Activated CD4-positive, alpha-beta T cell treated with anti-CD3 and anti-CD28 coated beads, Interleukin-2, Interleukin-6, amounts not matched to agents 100 ng/mL and 50 ng/mL, durations not matched to agents 16 hours and 8 hours (primary cell): Measurements from ENCODE around the gene IFNE.

Experiments used
- DNase-seq: peaks from one replicate; pipeline ENCODE4 v3.0.0-alpha.2; 2020

The IFNE gene

DNA sequence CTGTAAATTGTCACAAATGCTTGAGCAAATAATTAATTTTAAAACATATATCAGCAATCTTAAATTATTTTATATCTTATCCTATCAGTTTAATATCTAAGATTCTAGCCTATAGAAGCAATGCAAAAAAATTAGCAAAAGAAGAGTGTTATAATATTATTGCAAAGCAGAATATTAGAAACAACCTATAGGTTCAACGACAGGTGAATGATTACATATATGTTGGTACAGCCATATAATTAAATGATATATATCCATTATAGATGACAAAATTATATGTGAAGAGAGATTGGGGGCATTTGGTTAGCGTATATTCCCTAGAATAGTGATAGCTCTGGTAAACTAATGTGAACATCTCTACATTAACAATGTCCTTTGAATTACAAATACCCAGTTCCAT is at the start of gene IFNE:
IFNE (minus strand) TSS at position 101 of the 400 bp plus-strand sequence. CDS start 619 bp downstream, outside the sequence.
- no peak for DNase-seq

DNA sequence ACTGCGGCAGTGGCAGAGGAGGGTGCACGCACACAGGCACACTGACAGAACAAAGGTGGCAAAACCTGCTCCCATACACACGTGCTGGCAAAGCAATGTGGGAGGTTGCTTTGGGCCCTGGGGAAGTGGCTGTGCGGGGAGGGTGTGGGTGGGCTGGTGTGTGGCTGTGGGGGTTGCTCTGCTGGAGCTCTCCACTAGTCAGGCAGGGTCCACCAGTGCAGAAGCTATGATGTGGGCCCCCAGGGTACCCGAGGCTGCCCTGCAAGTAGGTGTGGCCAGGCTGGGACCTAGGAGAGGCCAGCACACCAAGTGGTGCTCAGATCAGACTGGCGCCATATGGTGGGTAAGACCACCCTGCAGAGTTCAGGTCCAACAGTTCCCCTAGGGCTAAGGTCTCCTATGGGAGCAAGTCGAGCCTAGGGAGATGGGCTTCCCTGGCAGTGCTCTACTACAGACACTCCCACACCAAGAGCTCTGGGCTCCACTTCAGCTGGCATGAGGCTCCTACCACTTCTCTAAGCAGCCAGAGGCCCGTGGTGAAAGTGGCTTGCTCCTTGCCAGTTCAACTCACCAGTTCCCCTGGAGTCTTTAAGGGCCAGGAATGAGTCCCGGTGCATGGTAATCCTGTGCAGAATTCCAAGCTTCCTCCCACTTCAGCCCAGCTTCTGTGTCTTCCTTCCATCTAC is 46.2 kb upstream of the IFNE start:
- DNase-seq = no peak

GRCh38 chr9:21527579-21527978 is 45.5 kb upstream of the IFNE start:
- DNase-seq = no peak

DNA sequence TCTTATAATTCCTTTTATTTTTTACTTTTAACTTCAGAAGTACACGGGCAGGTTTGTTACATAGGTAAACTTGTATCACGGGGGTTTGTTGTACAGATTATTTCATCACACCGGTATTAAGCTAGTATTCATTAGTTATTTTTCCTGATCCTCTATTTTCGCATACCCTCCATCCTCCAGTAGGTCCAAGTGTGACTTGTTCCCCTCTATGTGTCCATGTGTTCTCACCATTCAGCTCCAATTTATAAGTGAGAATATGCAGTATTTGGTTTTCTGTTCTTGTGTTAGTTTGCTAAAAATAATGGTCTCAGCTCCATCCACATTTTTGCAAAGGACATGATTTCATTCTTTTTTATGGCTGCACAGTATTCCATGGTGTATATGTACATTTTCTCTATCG is 43.1 kb upstream of the IFNE start:
- DNase-seq = no peak

DNA sequence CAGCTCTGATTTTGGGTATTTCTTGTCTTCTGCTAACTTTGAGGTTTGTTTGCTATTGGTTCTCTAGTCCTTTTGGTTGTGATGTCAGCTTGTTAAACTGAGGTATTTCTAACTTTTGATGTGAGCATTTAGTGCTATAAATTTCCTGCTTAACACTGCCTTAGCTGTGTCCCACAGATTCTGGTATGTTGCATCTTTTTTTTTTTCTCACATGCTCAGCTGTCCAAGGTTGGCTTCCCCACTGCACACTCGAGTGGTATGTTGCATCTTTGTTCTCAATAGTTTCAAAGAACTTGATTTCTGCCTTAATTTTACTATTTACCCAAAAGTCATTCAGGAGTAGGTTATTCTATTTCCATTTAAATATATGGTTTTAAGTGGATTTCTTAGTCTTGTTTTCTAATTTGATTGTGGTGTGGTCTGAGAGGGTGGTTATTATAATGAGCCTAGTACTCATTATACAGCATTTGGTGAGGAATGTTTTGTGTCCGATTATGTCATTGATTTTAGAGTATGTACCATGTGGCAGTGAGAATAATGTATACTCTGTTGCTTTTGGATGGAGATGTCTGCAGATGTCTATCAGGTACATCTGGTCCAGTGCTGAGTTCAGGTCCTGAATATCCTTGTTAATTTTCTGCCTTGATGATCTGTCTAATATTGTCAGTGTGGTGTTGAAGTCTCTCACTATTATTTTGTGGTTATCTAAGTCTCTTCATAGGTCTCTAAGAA is 42.2 kb upstream of the IFNE start:
- no peak for DNase-seq

DNA sequence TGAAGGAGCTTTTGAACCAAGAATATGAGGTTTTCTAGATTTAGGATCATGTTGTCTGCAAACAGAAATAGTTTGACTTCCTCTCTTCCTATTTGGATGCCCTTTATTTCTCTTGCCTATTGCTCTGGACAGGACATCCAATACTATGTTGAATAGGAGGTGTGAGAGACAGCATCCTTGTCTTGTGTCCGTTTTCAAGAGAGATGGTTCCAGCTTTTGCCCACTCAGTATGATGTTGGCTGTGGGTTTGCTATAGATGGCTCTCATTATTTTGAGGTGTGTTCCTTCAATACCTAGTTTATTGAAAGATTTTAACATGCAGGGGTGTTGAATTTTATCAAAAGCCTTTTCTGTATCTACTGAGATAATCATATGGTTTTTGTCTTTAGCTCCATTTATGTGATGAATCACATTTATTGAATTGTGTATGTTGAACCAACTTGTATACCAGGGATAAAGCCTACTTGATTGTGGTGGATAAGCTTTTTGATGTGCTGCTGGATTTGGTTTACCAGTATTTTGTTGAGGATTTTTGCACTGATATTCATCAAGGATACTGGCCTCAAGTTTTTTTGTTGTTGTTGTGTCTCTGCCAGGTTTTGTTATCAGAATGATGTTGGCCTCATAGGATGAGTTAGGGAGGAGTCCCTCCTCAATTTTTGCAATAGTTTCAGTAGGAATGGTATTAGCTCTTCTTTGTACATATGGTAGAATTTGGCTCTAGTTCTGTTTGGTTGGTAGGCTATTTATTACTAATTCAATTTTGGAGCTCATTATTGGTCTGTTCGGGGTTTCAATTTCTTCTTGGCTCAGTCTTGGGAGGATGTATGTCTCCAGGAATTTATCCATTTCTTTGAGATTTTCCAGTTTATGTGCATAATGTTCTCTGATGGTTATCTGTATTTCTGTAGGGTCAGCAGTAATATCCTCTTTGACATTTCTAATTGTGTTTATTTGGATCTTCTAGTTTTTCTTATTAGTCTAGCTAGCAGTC is 41.2 kb upstream of the IFNE start:
- DNase-seq = no peak

DNA sequence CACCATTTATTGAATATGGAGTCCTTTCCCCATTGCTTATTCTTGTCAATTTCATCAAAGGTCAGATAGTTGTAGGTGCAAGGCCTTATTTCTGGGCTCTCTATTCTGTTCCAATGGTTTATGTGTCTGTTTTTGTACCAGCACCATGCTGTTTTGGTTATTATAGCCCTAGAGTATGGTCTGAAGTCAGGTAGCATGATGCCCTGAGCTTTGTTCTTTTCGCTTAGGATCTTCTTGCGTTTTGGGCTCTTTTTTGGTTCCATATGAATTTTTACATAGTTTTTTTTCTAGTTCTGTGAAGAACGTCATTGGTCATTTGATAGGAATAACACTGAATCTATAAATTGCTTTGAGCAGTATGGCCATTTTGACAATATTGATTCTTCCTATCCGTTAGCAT is 40.2 kb upstream of the IFNE start:
- DNase-seq = no peak

- DNase-seq = no peak
Observed at GRCh38 chr9:21521448-21521847, 39.3 kb upstream of the IFNE start.

DNA sequence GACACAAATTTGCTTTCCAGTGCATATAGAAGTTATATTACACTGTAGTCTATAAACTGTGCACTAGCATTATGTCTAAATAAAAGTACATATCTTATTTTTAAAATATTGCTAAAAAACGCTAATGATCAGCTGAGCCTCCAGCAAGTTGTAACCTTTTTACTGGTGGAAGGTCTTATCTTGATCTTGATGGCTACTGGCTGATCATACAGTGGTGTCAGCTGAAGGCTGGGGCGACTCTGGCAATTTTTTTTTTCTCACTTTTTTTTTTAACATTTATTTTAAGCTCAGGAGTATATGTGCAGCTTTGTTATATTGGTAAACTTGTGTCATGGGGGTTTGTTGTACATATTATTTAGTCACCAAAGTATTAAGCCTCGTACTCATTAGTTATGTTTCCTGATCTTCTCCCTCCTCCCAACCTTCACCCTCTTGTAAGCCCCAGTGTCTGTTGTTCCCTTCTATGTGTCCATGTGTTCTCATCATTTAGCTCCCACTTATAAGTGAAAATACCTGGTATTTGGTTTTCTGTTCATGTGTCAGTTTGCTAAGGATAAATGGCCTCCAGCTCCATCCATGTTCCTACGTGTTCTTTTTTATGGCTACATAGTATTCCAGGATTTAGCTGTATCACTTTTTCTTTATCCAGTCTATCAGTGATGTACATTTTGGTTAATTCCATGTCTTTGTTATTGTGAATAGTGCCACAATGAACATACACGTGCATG is 38.6 kb upstream of the IFNE start:
- no peak for DNase-seq

- DNase-seq = no peak
Observed at GRCh38 chr9:21519855-21520434, 37.8 kb upstream of the IFNE start.

DNA sequence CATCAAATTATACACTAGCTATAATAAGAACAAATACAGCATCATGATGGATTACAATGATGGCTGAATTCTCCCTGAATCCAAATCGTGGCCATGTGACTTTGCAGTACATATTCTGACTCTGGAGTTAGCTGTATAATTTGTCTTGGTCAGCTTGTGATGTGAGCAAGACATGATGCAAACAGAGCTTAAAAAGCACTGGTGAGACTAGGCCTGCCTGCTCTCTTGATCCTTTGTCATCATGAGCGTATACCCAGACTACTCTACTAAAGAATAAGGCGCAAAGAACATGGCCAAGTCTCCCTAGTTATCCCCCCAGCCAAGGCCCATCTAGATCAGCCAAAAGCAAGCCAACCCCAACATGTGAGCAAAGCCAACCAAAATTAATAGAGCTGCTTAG is 34.7 kb upstream of the IFNE start:
- DNase-seq = no peak

- DNase-seq = no peak
Observed at GRCh38 chr9:21513431-21513830, 31.3 kb upstream of the IFNE start.

GRCh38 chr9:21510806-21511205 is 28.7 kb upstream of the IFNE start:
- DNase-seq = no peak

GRCh38 chr9:21507483-21507790 is 25.3 kb upstream of the IFNE start:
- DNase-seq = no peak

DNA sequence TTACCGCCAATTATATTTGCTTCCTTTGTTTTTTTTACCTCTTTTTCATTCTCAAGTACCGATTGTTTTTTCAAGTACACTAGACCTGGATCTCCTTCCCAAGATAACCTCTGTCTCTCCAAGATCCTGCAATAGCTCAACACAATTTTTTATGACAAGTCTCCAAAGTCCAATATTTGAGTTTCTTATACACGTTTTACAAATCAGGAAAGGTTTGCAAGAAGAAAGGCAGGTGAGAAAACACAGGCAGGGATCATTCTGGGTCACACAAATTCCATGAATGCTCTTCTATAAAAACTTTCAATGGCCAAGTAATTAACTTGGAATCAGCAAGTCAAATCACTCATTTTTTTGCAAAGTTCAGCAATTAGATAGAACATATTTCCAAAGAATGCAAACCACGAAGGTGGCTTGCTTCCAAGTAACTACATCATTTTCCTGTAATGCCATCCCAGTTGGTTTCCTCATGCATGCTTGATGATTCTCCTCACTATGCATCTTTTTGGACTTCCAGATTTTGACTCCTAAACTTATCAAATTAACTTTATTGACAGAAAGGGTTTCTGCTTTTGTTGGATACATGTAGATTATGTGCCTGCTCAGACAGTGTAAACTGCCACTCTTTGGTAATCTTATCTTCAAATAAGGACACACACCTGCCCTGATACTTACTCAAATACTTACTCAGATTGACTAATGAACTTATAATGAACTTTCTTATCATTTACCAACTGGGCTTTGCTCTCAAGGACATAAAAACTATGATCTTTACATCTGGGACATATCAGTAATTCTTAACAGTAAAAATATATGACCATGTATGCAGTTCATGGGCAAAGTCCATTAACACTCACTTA is 24.7 kb upstream of the IFNE start:
- DNase-seq = no peak

- DNase-seq = no peak
Observed at GRCh38 chr9:21505425-21506179, 23.5 kb upstream of the IFNE start.

DNA sequence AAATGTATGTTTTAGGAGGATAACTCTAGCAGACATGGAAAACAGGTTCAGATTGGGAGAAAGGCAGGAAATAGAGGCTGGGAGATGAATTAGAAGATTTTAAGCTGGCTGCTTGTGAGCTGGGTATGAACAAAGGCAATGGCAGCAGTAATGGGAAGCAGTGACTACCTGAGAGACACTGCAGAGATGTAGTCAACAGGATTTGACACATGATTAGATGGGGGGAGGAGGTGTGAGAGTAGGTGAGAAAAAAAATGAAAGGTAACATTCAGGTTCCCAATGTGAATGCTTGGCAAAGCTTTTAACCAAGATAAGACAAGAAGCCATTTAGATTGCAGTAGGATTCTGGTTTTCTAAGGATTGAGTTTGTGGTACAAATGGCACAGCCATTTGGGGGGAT is 22.8 kb upstream of the IFNE start:
- no peak for DNase-seq

GRCh38 chr9:21504113-21504512 is 22.0 kb upstream of the IFNE start:
- no peak for DNase-seq

GRCh38 chr9:21502586-21502985 is 20.5 kb upstream of the IFNE start:
- DNase-seq = no peak

DNA sequence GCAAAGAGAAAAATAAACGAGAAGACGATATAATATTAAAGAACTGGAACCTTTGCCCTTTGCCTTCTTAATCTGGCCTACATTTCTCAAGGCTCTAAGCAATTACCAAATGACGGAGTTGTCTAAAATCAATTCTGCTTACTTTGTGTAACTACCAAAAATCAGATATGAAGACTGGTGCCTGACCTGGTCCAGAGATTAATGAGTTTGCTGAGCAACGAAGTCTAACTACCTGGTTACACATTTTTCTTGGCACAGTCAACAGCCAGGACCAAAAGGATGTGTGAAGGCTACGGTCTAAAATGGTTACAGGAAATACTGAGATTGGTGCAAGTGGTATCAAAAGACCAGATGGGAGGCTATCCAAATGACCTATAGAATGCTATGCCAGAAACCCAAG is 17.8 kb upstream of the IFNE start:
- no peak for DNase-seq

GRCh38 chr9:21491756-21492155 is 9.6 kb upstream of the IFNE start:
- DNase-seq = no peak
